Measurements from ENCODE around the gene CMTM3.
A peak's percentile ranks its signal among the peaks of the same experiment; 100 is the strongest.

The CMTM3 gene

GRCh38 chr16:66649636-66650205 lies 45.2 kb downstream of the CMTM3 start:
- Histone ChIP-seq H3K27me3 (ENCODE audit: insufficient read depth, low read length) (no peaks in the 10 kb centered on the region), H3K9me2 (ENCODE audit: low read depth, low read length) (no peaks in the 10 kb centered on the region), H3K27ac (ENCODE audit: low read depth, low read length, poor library complexity, severe bottlenecking) (no peak overlapping the region), H3K9me3 (ENCODE audit: low read length) (no peaks in the 10 kb centered on the region), H2AFZ (ENCODE audit: low read length) (no peak overlapping the region), H3K4me3 (ENCODE audit: low read depth, low read length, poor library complexity, severe bottlenecking) (no peak overlapping the region), H3K9ac (ENCODE audit: low read length) (no peak overlapping the region), H3K36me3 (ENCODE audit: insufficient read depth, low read length) (no peaks in the 10 kb centered on the region), H3K4me1 (ENCODE audit: insufficient read depth, low read length, severe bottlenecking) (peaks cover 3% of the 10 kb centered on the region), H4K20me1 (ENCODE audit: insufficient read depth, low read length) (no peaks in the 10 kb centered on the region), H3F3A (ENCODE audit: insufficient read depth, low read length) (no peaks in the 10 kb centered on the region), H3K4me2 (ENCODE audit: low read length) (no peak overlapping the region), H3K79me2 (ENCODE audit: insufficient read depth, low read length) (no peaks in the 10 kb centered on the region)
- TF ChIP-seq CTCF (IDR thresholded peaks at IDR 0.05; ENCODE audit: low read length) (no peak), EZH2 (IDR thresholded peaks at IDR 0.05; ENCODE audit: borderline replicate concordance, low read length) (no peak)

GRCh38 chr16:66650707-66651473 lies 46.4 kb downstream of the CMTM3 start:
- H3K4me3 ChIP-seq (ENCODE audit: low read depth, low read length, poor library complexity, severe bottlenecking): no peak overlapping the region
- no peak overlapping the region for H3K27ac ChIP-seq (ENCODE audit: low read depth, low read length, poor library complexity, severe bottlenecking)

GRCh38 chr16:66651474-66651765 lies 46.9 kb downstream of the CMTM3 start:
- Histone ChIP-seq H2AFZ (ENCODE audit: low read length) (no peak overlapping the region), H3K9ac (ENCODE audit: low read length) (no peak overlapping the region)

More at GRCh38 chr16:66650707-66651473, 46.4 kb downstream of the CMTM3 start:
- peak; percentile 94 for TF ChIP-seq CTCF (IDR thresholded peaks at IDR 0.05; ENCODE audit: low read length)
- TF ChIP-seq EZH2 (IDR thresholded peaks at IDR 0.05; ENCODE audit: borderline replicate concordance, low read length): no peak
- Histone ChIP-seq H3K36me3 (ENCODE audit: insufficient read depth, low read length) (no peaks in the 10 kb centered on the region), H3K4me2 (ENCODE audit: low read length) (peak overlapping the region; percentile 25; the same call in 1 of the 2 replicates), H2AFZ (ENCODE audit: low read length) (no peak overlapping the region), H3K4me1 (ENCODE audit: insufficient read depth, low read length, severe bottlenecking) (peaks cover 3% of the 10 kb centered on the region), H3K9me3 (ENCODE audit: low read length) (no peaks in the 10 kb centered on the region), H3K27me3 (ENCODE audit: insufficient read depth, low read length) (no peaks in the 10 kb centered on the region), H3F3A (ENCODE audit: insufficient read depth, low read length) (no peaks in the 10 kb centered on the region), H3K9me2 (ENCODE audit: low read depth, low read length) (no peaks in the 10 kb centered on the region), H4K20me1 (ENCODE audit: insufficient read depth, low read length) (no peaks in the 10 kb centered on the region), H3K79me2 (ENCODE audit: insufficient read depth, low read length) (no peaks in the 10 kb centered on the region), H3K9ac (ENCODE audit: low read length) (no peak overlapping the region)

More at GRCh38 chr16:66651474-66651765, 46.9 kb downstream of the CMTM3 start:
- H3K27ac ChIP-seq (ENCODE audit: low read depth, low read length, poor library complexity, severe bottlenecking): no peak overlapping the region
- H4K20me1 ChIP-seq (ENCODE audit: insufficient read depth, low read length): no peaks in the 10 kb centered on the region
- no peaks in the 10 kb centered on the region for H3F3A ChIP-seq (ENCODE audit: insufficient read depth, low read length)
- H3K4me2 ChIP-seq (ENCODE audit: low read length): peak overlapping the region; percentile 25; the same call in 1 of the 2 replicates
- no peaks in the 10 kb centered on the region for H3K36me3 ChIP-seq (ENCODE audit: insufficient read depth, low read length)
- peaks cover 3% of the 10 kb centered on the region for H3K4me1 ChIP-seq (ENCODE audit: insufficient read depth, low read length, severe bottlenecking)
- no peaks in the 10 kb centered on the region for H3K27me3 ChIP-seq (ENCODE audit: insufficient read depth, low read length)
- H3K9me3 ChIP-seq (ENCODE audit: low read length): no peaks in the 10 kb centered on the region
- no peaks in the 10 kb centered on the region for H3K79me2 ChIP-seq (ENCODE audit: insufficient read depth, low read length)
- H3K9me2 ChIP-seq (ENCODE audit: low read depth, low read length): no peaks in the 10 kb centered on the region
- TF ChIP-seq CTCF (IDR thresholded peaks at IDR 0.05; ENCODE audit: low read length): no peak
- no peak for TF ChIP-seq EZH2 (IDR thresholded peaks at IDR 0.05; ENCODE audit: borderline replicate concordance, low read length)
- H3K4me3 ChIP-seq (ENCODE audit: low read depth, low read length, poor library complexity, severe bottlenecking): no peak overlapping the region

All from OCI-LY1 (cell line).